ENCODE data around the gene DHFR.
A peak's percentile ranks its signal among the peaks of the same experiment; 100 is the strongest.
"Not testable (repeated sequence)": the region's sequence is repeated elsewhere in the genome, so short reads cannot be mapped to it uniquely, and the experiment has no call there.

The DHFR gene

GRCh38 chr5:80654391-80655230, at the start of gene DHFR, which contains the start of gene MSH3:
Gene DHFR, minus strand, starts transcription at chr5:80654983. Its CDS starts 494 bp downstream, at chr5:80654489.
Gene MSH3, plus strand, starts transcription at chr5:80654652. Its CDS starts 76 bp downstream, at chr5:80654728.
- FAIRE-seq, result peak; percentile 27
- peak; percentile 95 for DNase-seq (ENCODE audit: low spot score)

- FAIRE-seq (no peak), DNase-seq (ENCODE audit: low spot score) (no peak)
Measured at GRCh38 chr5:80704221-80704620, 49.4 kb upstream of the DHFR start.

- FAIRE-seq (no peak), DNase-seq (ENCODE audit: low spot score) (no peak)
Measured at GRCh38 chr5:80703747-80704146, 49.0 kb upstream of the DHFR start.

- no peak for FAIRE-seq
- DNase-seq (ENCODE audit: low spot score), result no peak
Measured at GRCh38 chr5:80703291-80703690, 48.5 kb upstream of the DHFR start.

GRCh38 chr5:80701597-80701996, 46.8 kb upstream of the DHFR start:
- no peak for DNase-seq (ENCODE audit: low spot score)
- no peak for FAIRE-seq

GRCh38 chr5:80698369-80698768, 43.6 kb upstream of the DHFR start:
- FAIRE-seq (no peak), DNase-seq (ENCODE audit: low spot score) (no peak)

GRCh38 chr5:80697100-80697499, 42.3 kb upstream of the DHFR start:
- no peak for DNase-seq (ENCODE audit: low spot score)
- FAIRE-seq, result no peak

GRCh38 chr5:80696450-80696849, 41.7 kb upstream of the DHFR start:
- DNase-seq (ENCODE audit: low spot score) (no peak), FAIRE-seq (no peak)

- DNase-seq (ENCODE audit: low spot score) (no peak), FAIRE-seq (no peak)
Measured at GRCh38 chr5:80695666-80696065, 40.9 kb upstream of the DHFR start.

- FAIRE-seq, result no peak
- no peak for DNase-seq (ENCODE audit: low spot score)
Measured at GRCh38 chr5:80689627-80690026, 34.8 kb upstream of the DHFR start.

- no peak for FAIRE-seq
- no peak for DNase-seq (ENCODE audit: low spot score)
Measured at GRCh38 chr5:80688648-80689420, 34.1 kb upstream of the DHFR start.

- FAIRE-seq, result no peak
- peak; percentile 7 for DNase-seq (ENCODE audit: low spot score)
Measured at GRCh38 chr5:80686757-80687156, 32.0 kb upstream of the DHFR start.

GRCh38 chr5:80676706-80677105, 21.9 kb upstream of the DHFR start:
- DNase-seq (ENCODE audit: low spot score) (no peak), FAIRE-seq (no peak)

- FAIRE-seq (no peak), DNase-seq (ENCODE audit: low spot score) (peak; percentile 50)
Measured at GRCh38 chr5:80672140-80672736, 17.5 kb upstream of the DHFR start.

GRCh38 chr5:80668016-80668969, 13.5 kb upstream of the DHFR start:
- FAIRE-seq (no peak), DNase-seq (ENCODE audit: low spot score) (no peak)

- no peak for DNase-seq (ENCODE audit: low spot score)
- FAIRE-seq, result no peak
Measured at GRCh38 chr5:80667384-80667783, 12.6 kb upstream of the DHFR start.

- DNase-seq (ENCODE audit: low spot score) (no peak), FAIRE-seq (no peak)
Measured at GRCh38 chr5:80665057-80665456, 10.3 kb upstream of the DHFR start.

- FAIRE-seq (no peak), DNase-seq (ENCODE audit: low spot score) (no peak)
Measured at GRCh38 chr5:80662108-80662507, 7.3 kb upstream of the DHFR start.

- not testable (repeated sequence) for FAIRE-seq
Measured at GRCh38 chr5:80660661-80661060, 5.9 kb upstream of the DHFR start.

GRCh38 chr5:80659106-80659505, 4.3 kb upstream of the DHFR start:
- DNase-seq (ENCODE audit: low spot score), result no peak
- FAIRE-seq, result no peak

More at GRCh38 chr5:80660661-80661060, 5.9 kb upstream of the DHFR start:
- DNase-seq (ENCODE audit: low spot score), result not testable (repeated sequence)

GRCh38 chr5:80656425-80656824, 1.6 kb upstream of the DHFR start:
- FAIRE-seq (no peak), DNase-seq (ENCODE audit: low spot score) (no peak)
